Tibial nerve (tissue), 4 donors: Measurements from ENCODE around the gene CTNNA3.

Experiments
- EP300 ChIP-seq, 2 donors: sonication (generic); formaldehyde crosslinking; IDR thresholded peaks; one replicate each; pipeline ENCODE4 v1.6.1; 2017; ENCODE audit warnings: antibody characterized with exemption in 2 of 2, mild to moderate bottlenecking in 1 of 2
- POLR2A ChIP-seq, 2 donors: fragments of 450-650 bp; IDR thresholded peaks; one replicate each; pipeline ENCODE4 v1.6.1; 2017; ENCODE audit warnings: antibody characterized with exemption in 2 of 2, mild to moderate bottlenecking in 2 of 2, moderate library complexity in 2 of 2
- TF ChIP-seq, protein P1 (sequence below), 5 experiments: fragments of 200-600 bp in 3 of 5; fragments of 450-650 bp in 2 of 5; sonication (generic) in 3 of 5; IDR thresholded peaks; one replicate each; pipeline ENCODE4 v1.5.1; 2016 to 2019; ENCODE audit warnings: antibody characterized with exemption in 5 of 5, mild to moderate bottlenecking in 3 of 5, moderate library complexity in 2 of 5

DNA sequence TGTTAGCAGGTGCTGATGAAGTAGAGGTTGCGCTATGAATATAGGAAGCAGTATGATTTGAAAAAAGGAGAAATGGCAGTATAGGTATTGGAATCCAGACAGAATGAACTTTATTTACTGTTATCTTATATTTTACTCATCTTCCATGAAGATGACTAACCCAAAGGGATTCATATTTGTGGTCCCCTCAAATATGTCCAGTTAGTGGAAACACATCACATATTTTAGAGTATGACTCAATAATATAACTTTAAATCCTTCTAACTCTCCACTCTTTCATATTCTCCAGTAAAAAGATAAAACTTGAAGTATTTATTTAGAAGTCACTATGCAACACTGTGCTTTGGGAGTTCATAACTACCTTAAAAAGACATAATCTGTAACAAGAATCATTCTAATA, 1056.6 kb downstream of the CTNNA3 start:
- TF ChIP-seq, protein P1, sequence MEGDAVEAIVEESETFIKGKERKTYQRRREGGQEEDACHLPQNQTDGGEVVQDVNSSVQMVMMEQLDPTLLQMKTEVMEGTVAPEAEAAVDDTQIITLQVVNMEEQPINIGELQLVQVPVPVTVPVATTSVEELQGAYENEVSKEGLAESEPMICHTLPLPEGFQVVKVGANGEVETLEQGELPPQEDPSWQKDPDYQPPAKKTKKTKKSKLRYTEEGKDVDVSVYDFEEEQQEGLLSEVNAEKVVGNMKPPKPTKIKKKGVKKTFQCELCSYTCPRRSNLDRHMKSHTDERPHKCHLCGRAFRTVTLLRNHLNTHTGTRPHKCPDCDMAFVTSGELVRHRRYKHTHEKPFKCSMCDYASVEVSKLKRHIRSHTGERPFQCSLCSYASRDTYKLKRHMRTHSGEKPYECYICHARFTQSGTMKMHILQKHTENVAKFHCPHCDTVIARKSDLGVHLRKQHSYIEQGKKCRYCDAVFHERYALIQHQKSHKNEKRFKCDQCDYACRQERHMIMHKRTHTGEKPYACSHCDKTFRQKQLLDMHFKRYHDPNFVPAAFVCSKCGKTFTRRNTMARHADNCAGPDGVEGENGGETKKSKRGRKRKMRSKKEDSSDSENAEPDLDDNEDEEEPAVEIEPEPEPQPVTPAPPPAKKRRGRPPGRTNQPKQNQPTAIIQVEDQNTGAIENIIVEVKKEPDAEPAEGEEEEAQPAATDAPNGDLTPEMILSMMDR (IDR thresholded peaks at IDR 0.05) = no peak
- TF ChIP-seq POLR2A (IDR thresholded peaks at IDR 0.05) = no peak
- no peak for TF ChIP-seq EP300 (IDR thresholded peaks at IDR 0.05)
